Erythroblast (primary cell): ENCODE data around the gene BRD3OS.

Experiments
- DNase-seq, 2 experiments: peaks; one replicate each; lab custom pipeline; 2025; lab: John Stamatoyannopoulos, UW
- GATA1 ChIP-seq: IDR thresholded peaks from 2 replicates; pipeline ENCODE4 v1.6.1; 2011; ENCODE audit warnings: low read depth, mild to moderate bottlenecking, control low read depth, low read length, moderate library complexity
- POLR2A ChIP-seq: IDR thresholded peaks from 2 replicates; pipeline ENCODE4 v1.6.1; 2011; ENCODE audit warnings: mild to moderate bottlenecking, low read length

Gene BRD3OS

GRCh38 chr9:134060546-134060945 is 35.3 kb downstream of the BRD3OS start:
- TF ChIP-seq POLR2A: no peak
- no peak for TF ChIP-seq GATA1
- DNase-seq: no peak

- TF ChIP-seq POLR2A (no peak), GATA1 (no peak)
- DNase-seq: no peak
Measured at GRCh38 chr9:134061019-134061687, 35.9 kb downstream of the BRD3OS start.

GRCh38 chr9:134061688-134062371 is 36.5 kb downstream of the BRD3OS start:
- no peak for DNase-seq
- TF ChIP-seq GATA1: no peak

- TF ChIP-seq POLR2A (no peak), GATA1 (no peak)
- no peak for DNase-seq
Measured at GRCh38 chr9:134062461-134063087, 37.3 kb downstream of the BRD3OS start.

- no peak for DNase-seq
- TF ChIP-seq POLR2A: no peak
- no peak for TF ChIP-seq GATA1
Measured at GRCh38 chr9:134063088-134063570, 37.8 kb downstream of the BRD3OS start.

- TF ChIP-seq GATA1: no peak
- no peak for DNase-seq
Measured at GRCh38 chr9:134063571-134064450, 38.5 kb downstream of the BRD3OS start.

- no peak for DNase-seq
- TF ChIP-seq POLR2A (no peak), GATA1 (no peak)
Measured at GRCh38 chr9:134064711-134065110, 39.4 kb downstream of the BRD3OS start.

- TF ChIP-seq GATA1: no peak
- peak; percentile 26 for TF ChIP-seq POLR2A
Measured at GRCh38 chr9:134065612-134066419, 40.5 kb downstream of the BRD3OS start.

GRCh38 chr9:134066526-134066912 is 41.2 kb downstream of the BRD3OS start:
- peak; percentile 55 to 63 for DNase-seq
- TF ChIP-seq GATA1 (no peak), POLR2A (no peak)

More at GRCh38 chr9:134065612-134066419, 40.5 kb downstream of the BRD3OS start:
- DNase-seq: peak; percentile 68 to 81

- TF ChIP-seq GATA1 (no peak), POLR2A (no peak)
- DNase-seq: peak; percentile 60 to 75
Measured at GRCh38 chr9:134066913-134067851, 41.9 kb downstream of the BRD3OS start.

GRCh38 chr9:134067904-134068743 is 42.8 kb downstream of the BRD3OS start, which contains the start of gene BRD3:
TSS of gene BRD3 (minus strand) at chr9:134068026. CDS start at chr9:134053477, 14,549 bp downstream.
- peak; percentile 90 to 95 for DNase-seq
- TF ChIP-seq GATA1 (no peak), POLR2A (peak; percentile 38)
